Activated CD8-positive, alpha-beta T cell treated with anti-CD3 and anti-CD28 coated beads, Interleukin-2, amount 10 ng/mL, durations not matched to agents 7 days and 5 days (primary cell): Measurements from ENCODE around the gene UFL1. TPM values are rescaled to one million over a fixed set of nuclear protein-coding genes. Genes with fewer than 3 reads are reported as not detected.
"Not testable (repeated sequence)": the region's sequence is repeated elsewhere in the genome, so short reads cannot be mapped to it uniquely, and the experiment has no call there.

Experiments
- ATAC-seq: fragments of 150-1000 bp; cut with Tn5 transposase; one replicate; pipeline ENCODE4 v1.10.0; 2021; ENCODE audit warnings: moderate library complexity
- CTCF ChIA-PET: fragments of 350-600 bp; sonication (Branson Sonifier 250); formaldehyde crosslinking; loops from one replicate; lab custom pipeline; 2021; ENCODE audit warnings: antibody characterized with exemption; lab: Charles Lee
- POLR2A ChIA-PET: fragments of 350-600 bp; sonication (Branson Sonifier 250); formaldehyde crosslinking; loops from one replicate; lab custom pipeline; 2021; ENCODE audit warnings: antibody characterized with exemption; lab: Charles Lee
- DNase-seq: peaks from one replicate; pipeline ENCODE4 v3.0.0-alpha.2; 2020
- H3K27ac Mint-ChIP-seq: one replicate; pipeline ENCODE4 v1.8.0; 2021; ENCODE audit warnings: mild to moderate bottlenecking, mixed read lengths
- H3K27me3 Mint-ChIP-seq: one replicate; pipeline ENCODE4 v1.8.0; 2021; ENCODE audit warnings: low read depth, mixed read lengths
- H3K36me3 Mint-ChIP-seq: one replicate; pipeline ENCODE4 v1.8.0; 2021; ENCODE audit warnings: low read depth, mixed read lengths
- H3K4me1 Mint-ChIP-seq: one replicate; pipeline ENCODE4 v1.8.0; 2021; ENCODE audit warnings: low read depth, mixed read lengths
- H3K4me3 Mint-ChIP-seq: one replicate; pipeline ENCODE4 v1.8.0; 2021; ENCODE audit warnings: mild to moderate bottlenecking, mixed read lengths
- H3K9me3 Mint-ChIP-seq: one replicate; pipeline ENCODE4 v1.8.0; 2022; ENCODE audit warnings: mixed read lengths; ENCODE audit not compliant: insufficient read depth
- total RNA-seq, 2 experiments: library from RNA; stranded (reverse); gene quantifications; one replicate each; pipeline ENCODE4 v1.2.3, GENCODE V29; 2021

The UFL1 gene
- 10 to 100 TPM; 14.3 to 15.8 TPM for total RNA-seq

DNA sequence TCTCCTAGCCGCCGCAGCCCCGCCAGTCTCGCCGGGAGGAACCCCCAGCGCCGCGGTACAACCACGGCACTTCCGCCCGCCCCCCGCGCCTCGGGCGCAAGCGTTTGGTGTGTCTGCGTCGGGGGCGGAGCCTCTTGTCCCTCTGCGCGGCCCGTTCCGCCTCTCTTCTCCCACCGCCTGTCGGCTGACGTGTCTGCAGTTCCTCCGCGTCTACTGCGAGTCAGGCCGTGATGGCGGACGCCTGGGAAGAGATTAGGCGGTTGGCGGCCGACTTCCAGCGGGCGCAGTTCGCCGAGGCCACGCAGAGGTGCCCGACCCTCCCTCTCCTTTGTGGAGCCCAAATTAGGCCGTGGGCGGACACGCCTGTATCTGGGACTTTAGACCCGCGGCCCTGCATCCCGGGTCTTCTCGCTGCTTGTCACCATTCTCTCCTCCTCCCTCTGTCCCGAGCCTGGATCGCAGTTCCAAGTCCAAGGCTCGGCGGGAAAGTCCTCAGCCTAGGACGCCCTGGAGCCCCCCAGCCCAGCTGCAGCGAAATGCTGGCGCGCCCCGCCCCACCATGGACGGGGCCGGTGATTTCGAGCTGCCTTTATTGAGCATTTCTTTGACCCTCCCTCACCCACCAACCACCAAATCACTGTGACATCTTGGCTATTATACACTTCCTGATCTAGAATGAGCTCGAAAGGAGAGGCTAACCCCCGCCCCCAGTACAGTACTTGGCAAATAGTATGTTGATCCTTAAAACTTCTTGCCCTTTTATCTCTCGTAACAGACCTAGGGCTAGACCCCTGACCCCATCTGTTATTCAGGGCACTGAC, at the start of gene UFL1:
UFL1 (plus strand) TSS at position 163 of the 821 bp plus-strand sequence; CDS start at position 231, 68 bp downstream.
- ChIA-PET CTCF (interaction anchor here (1.0 to 1.3 kb wide), 3 partner anchors 22 to 55 kb away, joined by 4 to 5 read pairs (median 5); no protein-coding TSS in a partner anchor), POLR2A (interaction anchor here (0.7 to 1.1 kb wide), 5 partner anchors 10 to 945 kb away, joined by 3 to 7 read pairs (median 3); no protein-coding TSS in a partner anchor)
- Mint-ChIP-seq H3K36me3 (peaks cover 11% of the 10 kb centered on the region), H3K4me1 (peaks cover 16% of the 10 kb centered on the region), H3K27me3 (no peaks in the 10 kb centered on the region), H3K4me3 (peak within 1 kb of the TSS; percentile 98), H3K9me3 (no peaks in the 10 kb centered on the region), H3K27ac (peak within 1 kb of the TSS; percentile 99)
- peak; percentile 95 for DNase-seq
- peak; percentile 97 for ATAC-seq

- CTCF ChIA-PET, H3K27ac Mint-ChIP-seq, ATAC-seq, H3K36me3 Mint-ChIP-seq, H3K27me3 Mint-ChIP-seq, DNase-seq, H3K4me3 Mint-ChIP-seq, H3K9me3 Mint-ChIP-seq, H3K4me1 Mint-ChIP-seq, POLR2A ChIA-PET: not testable (repeated sequence)
These were observed 49.3 kb upstream of the UFL1 start for GRCh38 chr6:96472291-96472690.

DNA sequence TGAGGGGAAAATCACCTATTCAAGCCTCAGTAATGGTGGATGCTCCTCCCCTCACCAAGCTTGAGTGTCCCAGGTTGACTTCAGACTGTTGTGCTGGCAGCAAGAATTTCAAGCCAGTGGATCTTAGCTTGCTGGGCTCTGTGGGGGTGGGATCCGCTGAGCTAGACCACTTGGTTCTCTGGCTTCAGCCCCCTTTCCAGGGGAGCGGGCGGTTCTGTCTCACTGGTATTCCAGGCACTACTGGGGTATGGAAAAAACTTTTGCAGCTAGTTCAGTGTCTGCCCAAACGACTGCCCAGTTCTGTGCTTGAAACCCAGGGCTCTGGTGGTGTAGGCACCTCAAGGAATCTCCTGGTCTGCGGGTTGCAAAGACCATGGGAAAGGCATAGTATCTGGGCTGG, 42.9 kb upstream of the UFL1 start:
- H3K4me3 Mint-ChIP-seq, result no peak overlapping the region
- H3K9me3 Mint-ChIP-seq, result no peaks in the 10 kb centered on the region
- CTCF ChIA-PET, result no interaction called here
- DNase-seq (no peak), ATAC-seq (no peak)
- H3K36me3 Mint-ChIP-seq, result no peaks in the 10 kb centered on the region
- no peaks in the 10 kb centered on the region for H3K4me1 Mint-ChIP-seq
- no peaks in the 10 kb centered on the region for H3K27me3 Mint-ChIP-seq
- POLR2A ChIA-PET, result no interaction called here
- H3K27ac Mint-ChIP-seq, result no peak overlapping the region

DNA sequence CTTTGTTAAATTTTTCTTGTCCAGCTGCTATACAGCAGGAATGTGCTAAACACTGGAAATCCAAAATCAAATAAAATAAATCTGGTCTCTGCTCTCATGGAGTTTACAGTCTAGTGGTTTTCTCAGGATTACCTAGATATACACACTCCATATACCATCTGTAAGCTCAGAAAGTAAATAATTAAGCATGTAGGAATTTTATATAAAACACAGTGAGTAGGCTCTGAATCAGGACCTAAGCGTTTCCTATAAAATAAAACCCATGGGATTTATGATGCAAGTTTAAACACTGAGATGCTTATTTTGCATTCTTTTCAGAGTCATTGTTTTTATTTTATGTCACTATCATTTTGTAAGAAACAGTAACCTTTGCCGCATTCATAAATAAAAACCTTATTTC, 29.7 kb upstream of the UFL1 start:
- H3K9me3 Mint-ChIP-seq, result peaks cover 18% of the 10 kb centered on the region
- no peak overlapping the region for H3K27ac Mint-ChIP-seq
- H3K4me3 Mint-ChIP-seq, result no peak overlapping the region
- peaks cover 2% of the 10 kb centered on the region for H3K27me3 Mint-ChIP-seq
- ChIA-PET CTCF (no interaction called here), POLR2A (no interaction called here)
- DNase-seq, result no peak
- H3K36me3 Mint-ChIP-seq, result no peaks in the 10 kb centered on the region
- peaks cover 2% of the 10 kb centered on the region for H3K4me1 Mint-ChIP-seq
- no peak for ATAC-seq

DNA sequence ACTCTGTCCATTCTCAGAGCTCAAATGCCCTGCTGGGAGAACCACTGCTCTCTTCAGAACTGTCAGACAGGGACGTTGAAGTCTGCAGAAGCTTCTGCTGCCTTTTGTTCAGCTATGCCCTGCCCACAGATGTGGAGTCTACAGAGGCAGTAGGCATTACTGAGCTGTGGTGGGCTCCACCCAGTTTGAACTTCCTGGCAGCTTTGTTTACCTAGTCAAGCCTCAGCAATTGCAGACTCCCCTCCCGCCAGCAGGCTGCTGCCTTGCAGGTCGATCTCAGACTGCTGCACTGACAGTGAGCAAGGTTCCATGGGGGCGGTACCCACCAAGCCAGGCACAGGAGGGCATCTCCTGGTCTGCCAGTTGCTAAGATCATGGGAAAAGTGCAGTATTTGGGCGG, 21.8 kb upstream of the UFL1 start:
- DNase-seq (peak; percentile 74), ATAC-seq (peak; percentile 88)
- no peak overlapping the region for H3K4me3 Mint-ChIP-seq
- ChIA-PET POLR2A (no interaction called here), CTCF (interaction anchor here (0.9 to 1.7 kb wide), 5 partner anchors 13 to 152 kb away, joined by 3 to 5 read pairs (median 4); partner anchors contain the start of gene UFL1)
- H3K9me3 Mint-ChIP-seq, result peaks cover 4% of the 10 kb centered on the region
- H3K27me3 Mint-ChIP-seq, result no peaks in the 10 kb centered on the region
- H3K36me3 Mint-ChIP-seq, result peaks cover 9% of the 10 kb centered on the region
- H3K27ac Mint-ChIP-seq, result peak overlapping the region; percentile 57
- H3K4me1 Mint-ChIP-seq, result peaks cover 34% of the 10 kb centered on the region

GRCh38 chr6:96502915-96503314, 18.7 kb upstream of the UFL1 start:
- Mint-ChIP-seq H3K27me3 (no peaks in the 10 kb centered on the region), H3K36me3 (peaks cover 9% of the 10 kb centered on the region), H3K4me3 (no peak overlapping the region), H3K9me3 (peaks cover 4% of the 10 kb centered on the region), H3K4me1 (peaks cover 25% of the 10 kb centered on the region), H3K27ac (no peak overlapping the region)
- ChIA-PET CTCF (no interaction called here), POLR2A (interaction anchor here (1.3 kb wide), 1 partner anchor 19 kb away, joined by 3 read pairs; no protein-coding TSS in a partner anchor)
- no peak for DNase-seq
- no peak for ATAC-seq

GRCh38 chr6:96505363-96505762, 16.2 kb upstream of the UFL1 start:
- CTCF ChIA-PET, result no interaction called here
- POLR2A ChIA-PET, result no interaction called here
- Mint-ChIP-seq H3K36me3 (peaks cover 11% of the 10 kb centered on the region), H3K4me1 (peaks cover 3% of the 10 kb centered on the region), H3K9me3 (peaks cover 10% of the 10 kb centered on the region), H3K27ac (no peak overlapping the region), H3K4me3 (no peak overlapping the region), H3K27me3 (no peaks in the 10 kb centered on the region)
- DNase-seq, result no peak
- no peak for ATAC-seq

DNA sequence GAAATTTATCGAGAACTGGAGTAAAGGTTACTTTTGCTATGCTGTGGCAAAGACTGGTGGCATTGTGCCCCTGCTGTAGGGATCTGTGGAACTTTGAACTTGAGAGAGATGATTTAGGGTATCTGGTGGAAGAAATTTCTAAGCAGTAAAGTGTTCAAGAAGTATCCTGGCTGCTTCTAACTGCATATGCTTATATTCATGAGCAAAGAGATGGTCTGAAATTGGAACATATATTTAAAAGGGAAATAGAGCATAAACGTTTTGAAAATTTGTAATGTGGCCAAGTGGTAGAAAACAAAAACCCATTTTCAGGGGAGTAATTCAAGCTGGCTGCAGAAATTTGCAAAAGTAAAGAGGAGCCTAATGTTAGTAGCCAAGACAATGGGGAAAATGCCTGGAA, 12.3 kb upstream of the UFL1 start:
- Mint-ChIP-seq H3K4me1 (no peaks in the 10 kb centered on the region), H3K9me3 (peaks cover 13% of the 10 kb centered on the region), H3K36me3 (peaks cover 15% of the 10 kb centered on the region), H3K27me3 (no peaks in the 10 kb centered on the region), H3K27ac (no peak overlapping the region), H3K4me3 (no peak overlapping the region)
- ATAC-seq (no peak), DNase-seq (no peak)
- ChIA-PET CTCF (no interaction called here), POLR2A (no interaction called here)

- peak overlapping the region; percentile 98 for H3K4me3 Mint-ChIP-seq
- CTCF ChIA-PET, result interaction anchor here (0.7 kb wide), 1 partner anchor 12 kb away, joined by 3 read pairs; no protein-coding TSS in a partner anchor
- peak overlapping the region; percentile 53 for H3K27ac Mint-ChIP-seq
- no peaks in the 10 kb centered on the region for H3K9me3 Mint-ChIP-seq
- peaks cover 4% of the 10 kb centered on the region for H3K36me3 Mint-ChIP-seq
- POLR2A ChIA-PET, result no interaction called here
- DNase-seq, result no peak
- peaks cover 16% of the 10 kb centered on the region for H3K4me1 Mint-ChIP-seq
- ATAC-seq, result no peak
- no peaks in the 10 kb centered on the region for H3K27me3 Mint-ChIP-seq
These were observed 1.2 kb upstream of the UFL1 start for GRCh38 chr6:96520171-96521115.

DNA sequence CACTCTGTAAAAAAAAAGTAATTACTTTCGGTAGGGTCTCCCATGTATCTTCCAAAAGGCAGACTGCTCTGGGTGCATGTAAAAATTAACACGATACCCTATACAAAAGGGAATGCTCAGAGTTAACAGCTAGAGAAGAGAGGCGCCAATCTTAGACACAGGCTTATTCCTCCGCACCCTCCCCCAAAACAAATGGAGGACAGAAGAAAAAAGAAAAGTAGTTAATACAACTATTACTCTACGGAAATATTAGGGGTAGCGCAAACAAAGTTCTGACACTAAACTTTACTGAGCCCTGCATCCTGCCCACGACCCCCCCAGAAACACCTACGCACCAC, 331 bp upstream of the UFL1 start:
- Mint-ChIP-seq H3K27ac (peak overlapping the region; percentile 99), H3K4me1 (peaks cover 16% of the 10 kb centered on the region), H3K9me3 (no peaks in the 10 kb centered on the region), H3K36me3 (peaks cover 6% of the 10 kb centered on the region), H3K4me3 (peak overlapping the region; percentile 98), H3K27me3 (no peaks in the 10 kb centered on the region)
- DNase-seq (no peak), ATAC-seq (no peak)
- POLR2A ChIA-PET, result no interaction called here
- CTCF ChIA-PET, result interaction anchor here (1.3 kb wide), 1 partner anchor 55 kb away, joined by 5 read pairs; no protein-coding TSS in a partner anchor

- H3K4me3 Mint-ChIP-seq, result peak overlapping the region; percentile 98
- no peaks in the 10 kb centered on the region for H3K27me3 Mint-ChIP-seq
- peak; percentile 17 for ATAC-seq
- peak overlapping the region; percentile 99 for H3K27ac Mint-ChIP-seq
- ChIA-PET CTCF (interaction anchor here (1.0 to 1.3 kb wide), 3 partner anchors 22 to 56 kb away, joined by 4 to 5 read pairs (median 5); no protein-coding TSS in a partner anchor), POLR2A (interaction anchor here (0.7 to 1.1 kb wide), 5 partner anchors 9 to 946 kb away, joined by 3 to 7 read pairs (median 3); no protein-coding TSS in a partner anchor)
- peak; percentile 55 for DNase-seq
- peaks cover 16% of the 10 kb centered on the region for H3K4me1 Mint-ChIP-seq
- no peaks in the 10 kb centered on the region for H3K9me3 Mint-ChIP-seq
- H3K36me3 Mint-ChIP-seq, result peaks cover 16% of the 10 kb centered on the region
These were observed 931 bp downstream of the UFL1 start for GRCh38 chr6:96522465-96523009.
